GM18520 (cell line): Measurements from ENCODE around the gene PPP2R2D.

ENCODE experiments used
- ATAC-seq: cut with Tn5 transposase; IDR thresholded peaks from one replicate; pipeline ENCODE4 v1.9.1; 2021; ENCODE audit not compliant: unreplicated experiment

The PPP2R2D gene

DNA sequence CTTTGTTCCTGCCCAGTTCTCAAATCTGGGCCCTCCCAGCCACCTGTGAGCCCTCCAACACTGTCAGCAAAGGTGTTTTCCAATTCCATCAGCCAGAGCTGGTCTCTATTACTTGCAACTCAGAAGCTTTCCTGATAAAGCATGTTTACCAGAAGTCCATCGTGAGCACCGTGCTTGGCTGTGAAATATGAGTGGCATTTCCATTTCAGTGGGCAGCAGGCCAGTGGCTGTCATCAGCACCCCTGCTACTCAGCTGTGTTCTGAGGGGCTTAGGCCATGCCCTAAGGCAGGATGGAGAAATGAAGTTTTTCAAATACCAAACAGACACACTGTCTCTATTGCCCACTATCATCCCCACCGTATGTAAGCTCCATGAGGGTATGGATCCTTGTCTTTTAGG is 93.6 kb downstream of the PPP2R2D start:
- no peak for ATAC-seq

DNA sequence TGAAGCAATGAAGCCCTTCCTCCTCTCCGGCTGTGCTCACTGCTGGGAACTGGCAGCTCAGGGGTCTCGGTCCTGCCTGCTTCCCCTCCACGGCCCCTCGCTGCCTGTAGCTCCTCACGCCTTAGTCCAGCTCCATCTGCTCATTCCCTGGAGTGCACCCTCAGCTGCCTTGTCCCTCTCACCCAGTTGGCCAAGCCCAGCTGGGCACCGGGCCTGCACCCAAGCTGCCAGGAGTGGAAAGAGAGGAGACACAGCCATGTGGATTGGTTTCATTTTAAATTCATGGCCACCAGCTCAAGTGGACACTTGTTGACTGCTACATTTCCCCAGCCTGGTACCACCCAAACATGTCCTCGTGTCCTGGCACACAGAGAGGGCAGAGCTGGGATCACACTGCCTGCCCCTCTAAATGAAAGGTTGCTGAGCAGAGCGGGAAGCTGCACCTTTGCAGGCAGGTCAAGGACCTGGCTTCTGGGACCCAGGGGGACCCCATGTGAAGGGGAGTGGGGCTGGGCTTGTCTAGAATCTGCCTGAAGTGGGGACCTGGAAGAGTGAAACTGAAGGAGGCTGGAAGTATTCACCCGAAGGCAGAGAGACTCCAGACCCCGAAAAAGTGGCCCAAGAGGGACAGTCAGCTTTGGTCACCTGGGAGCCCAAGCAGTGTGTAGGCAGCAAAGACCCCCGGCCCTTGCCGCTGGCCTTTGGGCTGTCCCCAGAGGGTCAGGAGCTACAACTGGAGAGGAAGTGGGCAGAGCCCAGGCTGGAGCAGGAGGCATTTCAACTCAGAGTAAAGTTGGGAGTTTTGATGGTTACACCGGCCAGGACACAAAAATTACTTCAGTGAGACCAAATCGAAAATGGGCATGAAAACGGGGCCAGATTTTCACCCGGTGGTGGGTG is 95.9 kb downstream of the PPP2R2D start:
- no peak for ATAC-seq

DNA sequence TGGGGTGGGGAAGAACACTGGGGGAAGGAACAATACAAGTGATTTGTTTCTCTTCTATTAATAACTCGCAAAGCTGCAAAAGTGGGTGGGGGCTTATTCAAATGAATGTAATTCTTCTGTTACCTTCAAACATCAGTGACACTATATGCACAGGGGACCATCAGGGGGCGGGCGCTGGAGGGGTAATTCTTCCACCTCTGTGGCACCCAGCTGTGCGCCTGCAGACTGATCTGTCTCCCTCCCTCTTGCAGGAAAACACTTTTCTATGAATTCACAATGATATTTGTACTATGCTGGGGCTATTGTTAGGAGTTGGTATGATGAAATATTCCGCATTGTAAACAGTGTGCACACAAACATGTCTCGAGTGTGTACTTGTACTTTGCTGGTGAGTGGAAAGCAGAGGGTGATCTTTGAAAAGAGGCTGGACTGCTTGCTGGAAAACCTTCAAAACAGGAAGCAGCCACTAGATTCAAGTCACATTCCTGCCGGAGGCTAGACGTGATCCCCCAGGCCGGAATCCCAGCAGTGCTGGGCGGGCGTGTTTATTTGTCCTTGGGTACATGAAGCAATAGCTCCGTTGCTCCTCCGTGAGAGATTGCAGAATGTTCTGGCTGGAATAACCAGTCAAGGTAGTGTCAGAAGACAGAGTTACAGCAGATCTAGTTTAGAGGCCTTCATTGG is 96.7 kb downstream of the PPP2R2D start:
- ATAC-seq: no peak

DNA sequence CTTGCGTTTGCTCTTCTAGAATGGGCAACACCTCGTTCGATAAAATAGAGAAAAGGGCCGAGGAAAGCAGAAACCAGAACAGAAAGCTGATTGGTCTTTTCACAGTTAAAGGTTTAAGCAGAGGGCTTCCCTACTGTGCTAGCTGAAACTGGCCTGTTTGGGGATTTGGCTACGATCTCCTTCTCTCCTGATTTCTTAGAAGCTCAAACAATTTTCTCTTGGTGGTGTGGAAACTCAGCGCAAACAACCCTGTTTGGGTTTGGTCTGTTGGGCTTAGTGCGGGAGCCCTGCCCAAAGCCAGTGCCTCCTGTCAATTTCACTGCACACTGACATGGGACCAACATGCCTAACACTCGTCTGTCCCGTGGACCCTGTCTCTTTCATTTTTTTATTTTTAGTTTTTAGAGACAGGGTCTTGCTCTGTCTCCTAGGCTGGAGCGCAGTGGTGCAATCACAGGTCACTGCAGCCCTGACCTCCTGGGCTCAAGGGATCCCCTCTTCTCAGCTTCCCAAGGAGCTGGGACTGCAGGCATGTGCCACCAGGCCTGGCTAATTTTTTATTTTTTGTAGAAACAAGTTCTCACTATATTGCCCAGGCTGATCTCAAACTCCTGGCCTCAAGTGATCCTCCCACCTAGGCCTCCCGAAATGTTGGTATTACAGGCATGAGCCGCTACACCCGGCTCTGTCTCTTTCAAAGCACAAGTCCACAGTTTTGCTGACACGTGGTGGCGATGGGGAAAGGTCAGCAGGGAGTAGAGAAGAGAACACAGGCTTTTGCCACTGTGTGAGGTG is 97.4 kb downstream of the PPP2R2D start:
- ATAC-seq: no peak

DNA sequence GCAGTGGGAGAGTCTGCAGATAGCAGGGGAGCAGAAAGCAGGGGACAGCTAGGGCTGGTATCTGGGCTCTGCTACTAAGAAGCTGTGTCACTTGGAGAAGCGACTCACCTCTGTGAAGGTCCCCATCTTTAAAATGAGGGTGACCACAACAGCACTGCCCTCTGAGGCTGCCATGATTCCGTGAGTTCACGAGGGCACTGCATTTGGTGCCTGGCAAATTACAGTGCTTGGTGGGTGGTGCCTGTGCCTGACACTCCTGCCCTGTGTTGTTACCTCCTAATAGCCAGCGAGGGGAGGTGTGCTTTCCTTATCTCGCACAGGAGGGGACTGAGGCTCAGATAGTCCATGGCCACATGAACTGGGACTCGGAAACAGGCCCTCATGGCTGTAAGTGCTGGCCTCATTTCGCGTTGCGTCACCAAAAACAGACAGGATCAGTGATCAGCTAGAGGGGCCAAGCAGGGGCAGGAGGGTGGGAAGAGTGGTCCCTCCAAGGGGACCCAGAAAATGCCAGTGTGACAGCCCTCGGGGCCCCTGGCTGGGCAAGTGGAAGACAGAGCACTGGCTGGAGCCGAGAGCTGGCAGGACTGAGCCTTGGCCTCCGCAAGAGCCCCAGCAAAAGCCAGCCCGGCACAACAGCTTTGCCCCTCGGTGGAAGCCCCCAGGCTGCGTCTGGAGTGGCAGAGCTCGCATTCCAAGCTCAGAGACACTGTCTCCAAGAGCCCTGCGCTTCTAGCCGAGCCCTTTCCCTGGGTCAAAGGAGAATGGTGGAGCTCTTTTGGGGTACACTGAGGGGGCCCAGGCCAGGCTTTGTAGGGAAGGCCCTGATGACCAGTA is 98.3 kb downstream of the PPP2R2D start:
- no peak for ATAC-seq

DNA sequence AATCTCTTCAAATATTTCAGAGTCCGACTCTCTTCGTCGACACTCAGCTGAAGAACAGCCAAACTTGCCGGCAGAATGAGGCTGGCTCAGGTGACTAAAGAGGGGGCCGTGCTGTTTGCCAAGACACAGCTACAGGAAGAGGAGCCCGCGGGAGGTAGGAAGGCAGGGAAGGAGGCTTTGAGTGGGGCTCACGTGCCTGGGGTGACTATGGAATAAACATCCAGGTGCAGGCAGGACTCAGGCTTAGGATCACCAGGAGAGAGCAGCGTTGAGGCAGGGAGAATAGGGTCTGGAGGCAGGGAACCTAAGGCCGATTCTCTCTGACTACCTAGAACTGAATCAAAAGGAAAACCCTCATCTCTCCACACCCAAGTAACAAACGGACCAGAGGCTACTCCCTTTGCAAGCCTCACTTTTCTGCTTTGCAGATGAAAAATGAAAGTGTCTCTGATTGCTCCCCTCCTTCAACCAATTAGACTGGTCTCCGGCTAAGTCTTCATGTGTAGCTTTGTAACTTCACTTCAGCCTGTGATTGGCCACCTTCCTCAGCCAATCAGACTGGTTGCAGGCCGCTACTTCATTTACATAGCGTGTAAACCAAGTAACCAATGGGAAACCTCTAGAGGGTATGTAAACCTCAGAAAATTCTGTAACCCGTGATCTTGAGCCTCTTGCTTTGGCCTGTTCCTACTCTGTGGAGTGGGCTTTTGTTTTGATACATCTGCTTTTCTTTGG is 100.6 kb downstream of the PPP2R2D start:
- ATAC-seq: peak; percentile 45

DNA sequence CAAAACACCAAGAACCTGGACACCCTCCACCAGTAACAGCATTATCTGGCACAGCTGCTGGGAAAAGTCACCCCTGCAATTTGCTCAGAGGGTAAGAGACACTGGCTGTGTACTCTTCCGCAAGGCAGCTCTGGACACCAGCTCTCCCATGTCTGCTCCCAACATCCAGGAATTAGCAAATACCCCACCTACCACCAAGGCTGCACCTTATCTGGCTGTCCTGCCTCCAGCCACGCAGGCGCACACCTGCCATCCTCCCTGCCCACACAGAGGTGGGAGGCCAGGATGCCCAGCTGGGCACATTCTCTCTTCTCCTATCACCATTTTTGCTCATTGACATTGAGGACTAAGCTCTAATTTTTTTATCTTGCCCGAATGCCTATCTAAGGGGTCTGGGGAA is 101.2 kb downstream of the PPP2R2D start:
- ATAC-seq: no peak

DNA sequence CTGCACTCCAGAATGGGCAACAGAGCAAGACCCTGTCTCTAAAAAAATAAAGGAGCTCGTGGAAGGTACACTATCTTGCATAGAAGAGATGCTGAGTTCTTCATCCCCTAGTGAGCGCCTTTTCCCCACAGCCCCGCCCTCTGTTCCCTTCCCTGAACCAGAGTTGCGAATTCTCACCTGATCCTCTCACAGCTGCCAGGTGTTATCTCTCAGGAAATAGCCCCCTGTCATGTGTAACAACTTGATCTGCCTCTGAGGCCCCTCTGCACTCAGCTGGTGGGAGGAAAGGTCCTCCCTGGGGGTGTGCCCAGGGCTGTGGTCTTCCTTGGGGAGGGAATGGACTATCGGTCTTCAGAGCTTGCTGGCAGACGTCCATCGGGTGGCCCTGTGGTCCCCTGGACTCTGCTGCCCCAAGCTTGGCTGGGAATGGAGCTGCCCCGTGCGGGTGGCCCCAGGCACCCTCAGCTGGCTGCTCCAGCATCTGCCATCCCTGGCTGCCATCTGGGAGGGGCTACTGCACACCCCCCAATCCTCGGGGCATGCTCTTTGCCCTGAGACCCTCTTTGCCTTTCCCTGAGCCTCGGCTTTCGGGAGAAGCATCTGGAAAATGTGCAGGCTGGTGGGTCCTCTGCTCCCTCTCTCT is 102.6 kb downstream of the PPP2R2D start:
- no peak for ATAC-seq

DNA sequence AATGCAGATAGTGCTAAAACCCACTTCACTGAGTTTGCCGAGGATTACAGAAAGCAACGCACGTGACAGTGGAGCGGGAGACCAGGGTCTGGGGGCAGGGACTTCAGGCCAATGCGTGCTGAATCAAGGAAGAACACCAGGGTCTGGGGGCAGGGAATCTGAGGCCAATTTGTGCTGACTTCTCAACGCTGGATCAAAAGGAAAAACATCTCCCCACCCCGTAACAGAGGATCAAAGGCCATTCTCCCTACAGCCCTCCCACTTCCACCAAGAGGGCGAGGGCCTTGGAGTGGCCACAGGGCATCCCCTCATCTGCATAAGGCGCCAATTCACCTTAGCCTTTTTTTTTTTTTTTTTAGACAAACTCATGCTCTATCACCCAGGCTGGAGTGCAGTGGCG is 103.2 kb downstream of the PPP2R2D start:
- ATAC-seq: no peak

DNA sequence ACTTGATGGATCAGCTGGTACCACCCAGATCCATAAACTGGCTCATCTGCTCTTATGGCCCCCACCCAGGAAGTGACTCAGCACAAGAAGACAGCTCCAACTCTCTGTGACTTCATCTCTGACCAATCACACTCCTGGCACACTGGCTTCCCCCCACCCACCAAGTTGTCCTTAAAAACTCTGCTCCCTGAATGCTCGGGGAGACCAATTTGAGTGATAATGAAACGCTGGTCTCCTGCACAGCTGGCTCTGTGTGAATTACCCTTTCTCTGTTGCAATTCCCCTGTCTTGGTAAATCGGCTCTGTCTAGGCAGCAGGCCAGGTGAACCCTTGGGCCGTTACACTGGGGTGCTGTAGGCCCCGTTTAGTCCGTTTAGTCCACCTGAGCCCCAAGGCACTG is 104.3 kb downstream of the PPP2R2D start:
- no peak for ATAC-seq

DNA sequence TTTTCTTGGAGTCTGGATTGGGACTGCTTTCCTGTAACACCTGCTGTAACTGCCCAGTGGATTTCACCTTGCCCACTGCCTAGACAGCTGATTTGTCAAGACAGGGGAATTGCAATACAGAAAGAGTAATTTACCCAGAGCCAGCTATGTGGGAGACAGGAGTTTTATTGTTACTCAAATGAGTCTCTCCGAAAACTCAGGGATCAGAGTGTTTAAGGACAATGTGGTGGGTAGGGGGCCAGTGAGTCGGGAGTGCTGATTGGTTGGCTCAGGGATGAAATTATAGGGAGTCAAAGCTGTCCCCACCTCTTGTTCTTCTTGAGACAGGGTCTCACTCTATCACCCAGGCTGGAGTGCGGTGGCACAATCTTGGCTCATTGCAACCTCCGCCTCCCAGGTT is 106.2 kb downstream of the PPP2R2D start:
- ATAC-seq: no peak

DNA sequence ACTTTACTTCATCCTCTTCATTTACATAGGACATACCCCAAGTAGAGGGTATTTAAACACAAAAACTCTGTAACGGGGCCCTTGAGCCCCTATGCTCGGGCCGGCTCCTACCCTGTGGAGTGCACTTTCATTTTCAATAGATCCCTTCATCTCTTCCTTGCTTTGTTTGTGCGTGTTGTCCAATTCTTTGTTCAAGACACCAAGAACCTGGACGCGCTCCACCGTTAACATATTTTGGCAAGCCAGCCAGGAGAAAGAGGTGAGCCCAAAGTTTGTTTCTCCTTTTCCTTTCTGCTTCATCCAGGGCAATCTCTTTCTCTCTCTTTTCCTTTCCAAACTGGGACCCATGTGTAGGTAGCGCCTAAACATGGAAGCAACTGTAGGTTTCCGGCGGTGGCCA is 106.9 kb downstream of the PPP2R2D start:
- ATAC-seq: no peak
